ENCODE results near the gene SEMA3C. TPM values are rescaled to one million over a fixed set of nuclear protein-coding genes. Genes with fewer than 3 reads are reported as not detected.

The SEMA3C gene
- total RNA-seq, 1 donor from 2014 or later = 148 TPM

- Mint-ChIP-seq H3K4me1 (ENCODE audit: low read depth, unreplicated experiment) (peaks cover 4% of the 10 kb centered on the region), H3K27ac (ENCODE audit: unreplicated experiment) (no peak overlapping the region), H3K9me3 (ENCODE audit: unreplicated experiment) (peaks cover 5% of the 10 kb centered on the region), H3K4me3 (ENCODE audit: unreplicated experiment) (no peak overlapping the region), H3K27me3 (ENCODE audit: low read depth, unreplicated experiment) (no peaks in the 10 kb centered on the region), H3K36me3 (ENCODE audit: low read depth, unreplicated experiment) (no peaks in the 10 kb centered on the region)
- TF ChIP-seq CTCF (IDR thresholded peaks at IDR 0.05; ENCODE audit: insufficient read depth, low read depth, low read length) = no peak
- TF ChIP-seq EZH2 (IDR thresholded peaks at IDR 0.05; ENCODE audit: insufficient read depth, low read length) = no peak
- H3K27ac ChIP-seq (ENCODE audit: low read depth, low read length) = no peak overlapping the region
- no peaks in the 10 kb centered on the region for H3K36me3 ChIP-seq (ENCODE audit: insufficient read depth, low read length)
- no peak overlapping the region for H3K4me2 ChIP-seq (ENCODE audit: low read length)
- FAIRE-seq (no peak), DNase-seq (ENCODE audit: low read depth) (no peak)
- no peaks in the 10 kb centered on the region for H3K27me3 ChIP-seq (ENCODE audit: insufficient read depth, low read length)
- H3K9ac ChIP-seq (ENCODE audit: low read length) = no peak overlapping the region
- H3K4me3 ChIP-seq (ENCODE audit: insufficient read depth, low read depth, low read length) = no peak overlapping the region
- H3K4me1 ChIP-seq (ENCODE audit: insufficient read depth, low read length) = no peaks in the 10 kb centered on the region
- H2AFZ ChIP-seq (ENCODE audit: low read depth, low read length) = no peak overlapping the region
- no peaks in the 10 kb centered on the region for H3K79me2 ChIP-seq (ENCODE audit: insufficient read depth, low read length)
- H4K20me1 ChIP-seq (ENCODE audit: insufficient read depth, low read length) = no peaks in the 10 kb centered on the region
- H3K9me3 ChIP-seq (ENCODE audit: insufficient read depth, low read depth, low read length) = no peaks in the 10 kb centered on the region
These were observed 30.6 kb upstream of the SEMA3C start for GRCh38 chr7:80949449-80949848.

GRCh38 chr7:80946858-80947257, 28.0 kb upstream of the SEMA3C start:
- TF ChIP-seq EZH2 (IDR thresholded peaks at IDR 0.05; ENCODE audit: insufficient read depth, low read length) = no peak
- no peak for TF ChIP-seq CTCF (IDR thresholded peaks at IDR 0.05; ENCODE audit: insufficient read depth, low read depth, low read length)
- no peaks in the 10 kb centered on the region for H3K9me3 ChIP-seq (ENCODE audit: insufficient read depth, low read depth, low read length)
- no peak overlapping the region for H3K27ac ChIP-seq (ENCODE audit: low read depth, low read length)
- Mint-ChIP-seq H3K9me3 (ENCODE audit: unreplicated experiment) (peaks cover 5% of the 10 kb centered on the region), H3K27ac (ENCODE audit: unreplicated experiment) (no peak overlapping the region), H3K4me3 (ENCODE audit: unreplicated experiment) (no peak overlapping the region), H3K4me1 (ENCODE audit: low read depth, unreplicated experiment) (peaks cover 13% of the 10 kb centered on the region), H3K27me3 (ENCODE audit: low read depth, unreplicated experiment) (no peaks in the 10 kb centered on the region), H3K36me3 (ENCODE audit: low read depth, unreplicated experiment) (no peaks in the 10 kb centered on the region)
- no peak overlapping the region for H3K9ac ChIP-seq (ENCODE audit: low read length)
- no peaks in the 10 kb centered on the region for H4K20me1 ChIP-seq (ENCODE audit: insufficient read depth, low read length)
- no peak overlapping the region for H3K4me3 ChIP-seq (ENCODE audit: insufficient read depth, low read depth, low read length)
- no peak overlapping the region for H2AFZ ChIP-seq (ENCODE audit: low read depth, low read length)
- H3K4me1 ChIP-seq (ENCODE audit: insufficient read depth, low read length) = peaks cover 12% of the 10 kb centered on the region
- H3K4me2 ChIP-seq (ENCODE audit: low read length) = no peak overlapping the region
- no peaks in the 10 kb centered on the region for H3K36me3 ChIP-seq (ENCODE audit: insufficient read depth, low read length)
- H3K27me3 ChIP-seq (ENCODE audit: insufficient read depth, low read length) = no peaks in the 10 kb centered on the region
- H3K79me2 ChIP-seq (ENCODE audit: insufficient read depth, low read length) = no peaks in the 10 kb centered on the region
- no peak for FAIRE-seq
- no peak for DNase-seq (ENCODE audit: low read depth)

- no peak for DNase-seq (ENCODE audit: low read depth)
- Mint-ChIP-seq H3K4me3 (ENCODE audit: unreplicated experiment) (no peak overlapping the region), H3K4me1 (ENCODE audit: low read depth, unreplicated experiment) (peaks cover 20% of the 10 kb centered on the region), H3K36me3 (ENCODE audit: low read depth, unreplicated experiment) (no peaks in the 10 kb centered on the region), H3K9me3 (ENCODE audit: unreplicated experiment) (peaks cover 5% of the 10 kb centered on the region), H3K27me3 (ENCODE audit: low read depth, unreplicated experiment) (no peaks in the 10 kb centered on the region), H3K27ac (ENCODE audit: unreplicated experiment) (no peak overlapping the region)
- no peak overlapping the region for H2AFZ ChIP-seq (ENCODE audit: low read depth, low read length)
- H3K9ac ChIP-seq (ENCODE audit: low read length) = no peak overlapping the region
- H3K4me1 ChIP-seq (ENCODE audit: insufficient read depth, low read length) = peaks cover 21% of the 10 kb centered on the region
- H3K4me2 ChIP-seq (ENCODE audit: low read length) = no peak overlapping the region
- no peak overlapping the region for H3K27ac ChIP-seq (ENCODE audit: low read depth, low read length)
- H4K20me1 ChIP-seq (ENCODE audit: insufficient read depth, low read length) = no peaks in the 10 kb centered on the region
- H3K4me3 ChIP-seq (ENCODE audit: insufficient read depth, low read depth, low read length) = no peak overlapping the region
- no peaks in the 10 kb centered on the region for H3K27me3 ChIP-seq (ENCODE audit: insufficient read depth, low read length)
- no peaks in the 10 kb centered on the region for H3K9me3 ChIP-seq (ENCODE audit: insufficient read depth, low read depth, low read length)
- H3K36me3 ChIP-seq (ENCODE audit: insufficient read depth, low read length) = no peaks in the 10 kb centered on the region
- no peaks in the 10 kb centered on the region for H3K79me2 ChIP-seq (ENCODE audit: insufficient read depth, low read length)
- FAIRE-seq = no peak
- TF ChIP-seq CTCF (IDR thresholded peaks at IDR 0.05; ENCODE audit: insufficient read depth, low read depth, low read length) = no peak
- no peak for TF ChIP-seq EZH2 (IDR thresholded peaks at IDR 0.05; ENCODE audit: insufficient read depth, low read length)
These were observed 27.1 kb upstream of the SEMA3C start for GRCh38 chr7:80945976-80946375.
